ENCODE data around the gene CLN5.

GRCh38 chr13:77042566-77043177, 50.8 kb downstream of the CLN5 start:
- TF ChIP-seq CTCF (optimal IDR thresholded peaks at IDR 0.05 in 1 of 3, IDR thresholded peaks at IDR 0.05 in 1 of 3, conservative IDR thresholded peaks at IDR 0.05 in 1 of 3; ENCODE audit: extremely low read depth in 1 of 3, insufficient read depth in 2 of 3, low read length in 3 of 3) (no peak), EZH2 (IDR thresholded peaks at IDR 0.05; ENCODE audit: low read length) (no peak)

Data from keratinocyte (primary cell).